ENCODE data around the gene NKAPD1.
"Not testable (repeated sequence)": the region's sequence is repeated elsewhere in the genome, so short reads cannot be mapped to it uniquely, and the experiment has no call there.

NKAPD1 gene

GRCh38 chr11:112086422-112087191 is 12.5 kb downstream of the NKAPD1 start, which contains the start of the genes SDHD and TIMM8B:
Gene SDHD (plus strand): TSS chr11:112086873. CDS start chr11:112086908, 35 bp downstream.
Gene TIMM8B (minus strand): TSS chr11:112086756. CDS start chr11:112086723, 33 bp downstream.
- DNase-seq, result peak; percentile 89

- DNase-seq, result no peak
These were observed 13.1 kb downstream of the NKAPD1 start for GRCh38 chr11:112087212-112087611.

- DNase-seq, result not testable (repeated sequence)
These were observed 21.2 kb downstream of the NKAPD1 start for GRCh38 chr11:112095302-112095701.

- DNase-seq, result no peak
These were observed 22.1 kb downstream of the NKAPD1 start for GRCh38 chr11:112096194-112096593.

- no peak for DNase-seq
These were observed 23.8 kb downstream of the NKAPD1 start for GRCh38 chr11:112097734-112098528.

- no peak for DNase-seq
These were observed 26.4 kb downstream of the NKAPD1 start for GRCh38 chr11:112100462-112100861.

- no peak for DNase-seq
These were observed 29.3 kb downstream of the NKAPD1 start for GRCh38 chr11:112103446-112103845.

- DNase-seq, result no peak
These were observed 32.0 kb downstream of the NKAPD1 start for GRCh38 chr11:112106070-112106469.

- no peak for DNase-seq
These were observed 39.7 kb downstream of the NKAPD1 start for GRCh38 chr11:112113539-112114457.

GRCh38 chr11:112114460-112114859 is 40.4 kb downstream of the NKAPD1 start:
- no peak for DNase-seq

GRCh38 chr11:112115386-112115785 is 41.3 kb downstream of the NKAPD1 start:
- no peak for DNase-seq

- no peak for DNase-seq
These were observed 44.1 kb downstream of the NKAPD1 start for GRCh38 chr11:112118176-112118575.

- no peak for DNase-seq
These were observed 48.0 kb downstream of the NKAPD1 start for GRCh38 chr11:112121981-112122615.

GRCh38 chr11:112123129-112123528 is 49.0 kb downstream of the NKAPD1 start:
- DNase-seq, result no peak

- DNase-seq, result no peak
These were observed 53.0 kb downstream of the NKAPD1 start for GRCh38 chr11:112127056-112127455.

- DNase-seq, result no peak
These were observed 54.5 kb downstream of the NKAPD1 start for GRCh38 chr11:112128483-112129121.

- DNase-seq, result no peak
These were observed 55.6 kb downstream of the NKAPD1 start for GRCh38 chr11:112129656-112130055.

- DNase-seq, result no peak
These were observed 58.6 kb downstream of the NKAPD1 start for GRCh38 chr11:112132737-112133136.

GRCh38 chr11:112134473-112134872 is 60.4 kb downstream of the NKAPD1 start:
- DNase-seq, result no peak
